ENCODE measurements around the gene PPP1R18. TPM values are rescaled to one million over a fixed set of nuclear protein-coding genes. Genes with fewer than 3 reads are reported as not detected.

The PPP1R18 gene
- total and polyA plus RNA-seq, 2 of the 4 experiments (the other 2 are of a cell fraction): 31.9 to 134 TPM

GRCh38 chr6:30646450-30647241 is 39.8 kb downstream of the PPP1R18 start, which contains the start of gene C6orf136:
Gene C6orf136, plus strand, starts transcription at chr6:30647133. Its CDS starts 99 bp downstream, at chr6:30647232.
- peak within 1 kb of the TSS; percentile 86 for H3K27ac ChIP-seq (ENCODE audit: insufficient read depth, low read length)
- peak within 1 kb of the TSS; percentile 34 for H3K4ac ChIP-seq (ENCODE audit: low read depth, low read length)
- BruUV-seq (replicated peaks): no TSS peak
- H3K9me3 ChIP-seq (ENCODE audit: control insufficient read depth, insufficient read depth, low read length): no peaks in the 10 kb centered on the region
- WGBS, 2 experiments (ENCODE audit: extremely low coverage in 2 of 2, insufficient read length in 1 of 2): 9% methylated on average over 13 of the region's 37 CpGs; no CpG with 5 or more reads in 1 of the 2 experiments
- H3K56ac ChIP-seq (ENCODE audit: extremely low read depth, insufficient read depth, low read length): peak within 1 kb of the TSS; percentile 60
- peak within 1 kb of the TSS; percentile 79 for H2BK5ac ChIP-seq (ENCODE audit: low read depth, low read length, poor library complexity, severe bottlenecking)
- TF ChIP-seq POLR2A (IDR thresholded peaks at IDR 0.05; ENCODE audit: low read depth, low read length) (no peak), MAZ (IDR thresholded peaks at IDR 0.05; ENCODE audit: borderline replicate concordance, low read depth, low read length) (peak; percentile 38; the same call in 1 of the 2 replicates), CEBPB (IDR thresholded peaks at IDR 0.05; ENCODE audit: low read depth, low read length) (peak; percentile 81)
- H3K36me3 ChIP-seq (ENCODE audit: control insufficient read depth, insufficient read depth, low read length): peaks cover 31% of the 10 kb centered on the region
- peak within 1 kb of the TSS; percentile 95 for H2AK9ac ChIP-seq (replicated peaks; ENCODE audit: low read depth, low read length, poor library complexity)
- intact Hi-C loops (cut with micrococcal nuclease) (no loop called here), in situ Hi-C loops (cut with MboI; ENCODE audit: low sequenced_read_pairs) (no loop called here), dilution Hi-C loops (cut with HindIII; ENCODE audit: low sequenced_read_pairs, unreplicated experiment) (no loop called here)
- H3K9ac ChIP-seq (ENCODE audit: low read depth, low read length): peak within 1 kb of the TSS; percentile 85
- DNase-seq (peak; percentile 91), ATAC-seq (ENCODE audit: low read depth) (peak; percentile 90)
- H3K18ac ChIP-seq (ENCODE audit: low read depth, low read length): peak within 1 kb of the TSS; percentile 1; the same call in 1 of the 2 replicates
- peak within 1 kb of the TSS; percentile 93 for H3K4me3 ChIP-seq (ENCODE audit: insufficient read depth, low read depth, low read length)
- peak within 1 kb of the TSS; percentile 75 for H4K5ac ChIP-seq (ENCODE audit: low read depth, low read length)
- H4K8ac ChIP-seq (ENCODE audit: low read depth in 2 of 2, low read length in 2 of 2): peak within 1 kb of the TSS; percentile 53 to 81; a peak in 3 of 4 replicates
- ChIA-PET CTCF (no interaction called here), POLR2A (ENCODE audit: unreplicated experiment) (interaction anchor here (0.6 kb wide), 5 partner anchors 18 to 215 kb away, joined by 4 to 10 read pairs (median 8); no protein-coding TSS in a partner anchor)
- peak within 1 kb of the TSS; percentile 61 for H3K23ac ChIP-seq (ENCODE audit: low read depth, low read length)
- peak within 1 kb of the TSS; percentile 93 for H3K4me2 ChIP-seq (ENCODE audit: low read depth, low read length)
- H2BK120ac ChIP-seq (ENCODE audit: low read depth, low read length): no peak within 1 kb of the TSS
- H3K27me3 ChIP-seq (ENCODE audit: control insufficient read depth, insufficient read depth, low read length): no peaks in the 10 kb centered on the region
- H4K20me1 ChIP-seq (ENCODE audit: insufficient read depth, low read length): peaks cover 4% of the 10 kb centered on the region; the same call in 1 of the 2 replicates
- no peak within 1 kb of the TSS; the same call in 2 of the 3 replicates for H2BK15ac ChIP-seq (ENCODE audit: low read depth, low read length)
- peak within 1 kb of the TSS; percentile 99 for H2AFZ ChIP-seq (replicated peaks; ENCODE audit: low read length, poor library complexity)
- peak within 1 kb of the TSS; percentile 49 for H3K14ac ChIP-seq (replicated peaks; ENCODE audit: low read depth, low read length)
- no peaks in the 10 kb centered on the region; the same call in 1 of the 2 replicates for H3K9me1 ChIP-seq (ENCODE audit: insufficient read depth, low read length)
- peak within 1 kb of the TSS; percentile 68; the same call in 1 of the 2 replicates for H4K91ac ChIP-seq (ENCODE audit: insufficient read depth, low read depth, low read length)
- H2AK5ac ChIP-seq (ENCODE audit: low read depth, low read length): peak within 1 kb of the TSS; percentile 45
- peaks cover 13 to 40% of the 10 kb centered on the region in 2 experiments; a peak in 3 of 4 replicates for H3K79me1 ChIP-seq (ENCODE audit: low read depth in 1 of 2, low read length in 2 of 2)
- no peak within 1 kb of the TSS for H2BK20ac ChIP-seq (ENCODE audit: low read depth, low read length)
- no peaks in the 10 kb centered on the region for H3K4me1 ChIP-seq (ENCODE audit: control insufficient read depth, insufficient read depth, low read length)

Measured in IMR-90 (cell line).